GF-D8 (cell line): ENCODE data around the gene TNK2.
"Not testable (repeated sequence)": the region's sequence is repeated elsewhere in the genome, so short reads cannot be mapped to it uniquely, and the experiment has no call there.

Source experiments
- DNase-seq: peaks from one replicate; lab custom pipeline; 2025; lab: John Stamatoyannopoulos, UW

TNK2 gene

GRCh38 chr3:195885036-195885891, 23.1 kb downstream of the TNK2 start:
- no peak for DNase-seq

- no peak for DNase-seq
These were observed 23.7 kb downstream of the TNK2 start for GRCh38 chr3:195884691-195885035.

- no peak for DNase-seq
These were observed 24.6 kb downstream of the TNK2 start for GRCh38 chr3:195883801-195884200.

- no peak for DNase-seq
These were observed 25.2 kb downstream of the TNK2 start for GRCh38 chr3:195883160-195883559.

- DNase-seq: no peak
These were observed 26.3 kb downstream of the TNK2 start for GRCh38 chr3:195882002-195882441.

- no peak for DNase-seq
These were observed 26.9 kb downstream of the TNK2 start for GRCh38 chr3:195881276-195881988.

- no peak for DNase-seq
These were observed 28.3 kb downstream of the TNK2 start for GRCh38 chr3:195880037-195880431.

- DNase-seq: no peak
These were observed 28.8 kb downstream of the TNK2 start for GRCh38 chr3:195879416-195880036.

- DNase-seq: no peak
These were observed 29.7 kb downstream of the TNK2 start for GRCh38 chr3:195878424-195879274.

GRCh38 chr3:195877767-195878423, 30.5 kb downstream of the TNK2 start:
- DNase-seq: no peak

GRCh38 chr3:195877136-195877715, 31.1 kb downstream of the TNK2 start:
- DNase-seq: no peak

- no peak for DNase-seq
These were observed 31.9 kb downstream of the TNK2 start for GRCh38 chr3:195876297-195877064.

- no peak for DNase-seq
These were observed 32.7 kb downstream of the TNK2 start for GRCh38 chr3:195875482-195876236.

- no peak for DNase-seq
These were observed 34.4 kb downstream of the TNK2 start for GRCh38 chr3:195873971-195874370.

- DNase-seq: no peak
These were observed 35.0 kb downstream of the TNK2 start for GRCh38 chr3:195873281-195873887.

GRCh38 chr3:195872800-195873199, 35.6 kb downstream of the TNK2 start:
- DNase-seq: no peak

GRCh38 chr3:195872097-195872496, 36.3 kb downstream of the TNK2 start:
- no peak for DNase-seq

GRCh38 chr3:195871686-195872085, 36.7 kb downstream of the TNK2 start:
- DNase-seq: not testable (repeated sequence)

- no peak for DNase-seq
These were observed 37.4 kb downstream of the TNK2 start for GRCh38 chr3:195870937-195871336.
